GM18868 (cell line): ENCODE measurements around the gene THSD7B.
"Not testable (repeated sequence)": the region's sequence is repeated elsewhere in the genome, so short reads cannot be mapped to it uniquely, and the experiment has no call there.

Source experiments
- ATAC-seq: cut with Tn5 transposase; IDR thresholded peaks from one replicate; pipeline ENCODE4 v1.9.1; 2021; ENCODE audit warnings: mild to moderate bottlenecking, moderate library complexity; ENCODE audit not compliant: unreplicated experiment

THSD7B gene

DNA sequence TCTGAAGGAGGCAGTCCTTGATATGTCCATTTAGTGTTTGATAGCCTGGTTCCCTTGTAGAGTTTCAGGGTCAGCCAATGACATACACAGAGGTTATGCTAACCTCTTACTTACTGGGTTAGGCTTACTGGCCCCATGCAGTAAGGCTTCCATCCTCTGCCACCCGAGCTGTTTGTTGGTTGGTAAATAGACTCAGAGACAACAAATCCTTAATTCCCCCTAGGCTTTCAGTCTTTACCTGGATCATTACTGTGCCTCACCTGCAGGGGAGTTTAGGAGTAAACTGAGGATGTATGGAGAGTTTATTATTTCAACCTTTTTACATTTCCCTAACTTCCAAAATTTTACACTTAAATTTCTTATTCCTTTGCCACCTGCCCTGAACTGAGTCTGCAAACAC is 746.2 kb downstream of the THSD7B start:
- ATAC-seq, result no peak

DNA sequence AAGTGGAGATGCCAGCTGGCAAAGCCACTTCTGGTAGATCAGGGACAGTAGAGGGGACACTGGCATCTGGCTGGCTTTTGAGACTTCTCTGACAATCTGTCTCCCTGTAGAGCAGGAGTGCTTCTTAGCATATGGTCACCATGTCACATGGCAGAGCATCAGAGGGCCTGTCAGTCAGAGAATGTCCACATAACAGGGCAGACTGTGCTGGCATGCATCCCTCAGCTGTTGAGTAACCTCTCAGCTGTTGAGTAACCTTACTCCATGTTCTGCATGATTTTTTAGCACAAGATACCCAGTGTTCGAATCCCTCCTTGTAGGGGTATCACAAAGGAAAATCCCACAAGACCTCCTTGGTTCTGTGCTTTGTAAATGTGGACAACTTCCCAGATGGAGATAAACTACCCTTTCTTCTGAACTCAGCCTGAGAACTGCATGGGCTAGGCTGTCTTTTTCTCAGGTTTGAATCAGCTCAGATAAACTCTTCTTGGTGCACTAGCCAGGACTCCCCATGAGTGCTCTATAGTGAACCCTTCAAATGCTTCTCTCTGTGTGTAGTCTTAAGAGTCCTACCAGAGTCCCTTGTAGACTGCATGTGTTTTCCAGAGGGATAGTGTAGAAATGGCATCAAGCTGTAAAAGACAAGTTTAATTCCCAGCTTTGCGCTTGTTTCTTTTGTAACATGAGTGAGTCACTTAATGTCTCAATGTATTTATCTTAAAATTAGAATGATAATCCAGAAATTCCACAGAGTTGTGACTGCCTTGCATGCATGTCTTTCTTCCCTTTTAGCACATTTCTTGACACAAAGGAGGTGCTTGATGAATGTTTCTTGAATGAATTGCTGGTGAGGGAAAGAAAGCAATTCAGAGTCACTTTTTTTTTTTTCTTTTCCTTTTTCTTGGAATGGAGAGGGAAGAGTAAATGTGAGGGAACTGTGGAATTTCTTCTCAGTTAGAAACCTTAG is 756.6 kb downstream of the THSD7B start:
- ATAC-seq, result no peak

DNA sequence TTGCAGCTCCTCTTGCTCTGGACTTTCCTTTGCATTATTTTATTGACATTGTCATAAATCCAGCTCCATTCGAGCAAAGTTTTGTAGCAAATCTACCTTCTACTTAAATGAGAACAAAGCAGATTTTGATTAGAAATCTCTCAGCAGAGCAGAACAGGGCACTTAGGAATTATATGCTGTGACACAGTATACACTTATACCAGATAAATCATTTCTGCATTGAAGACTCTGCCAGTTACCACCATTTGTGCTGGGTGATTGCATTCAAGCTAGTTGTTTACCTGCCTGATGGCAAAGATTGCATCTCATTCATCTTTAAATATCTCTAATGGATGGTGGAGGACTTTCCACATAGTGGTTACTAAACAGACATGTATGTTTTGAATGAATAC is 757.3 kb downstream of the THSD7B start:
- ATAC-seq, result no peak

DNA sequence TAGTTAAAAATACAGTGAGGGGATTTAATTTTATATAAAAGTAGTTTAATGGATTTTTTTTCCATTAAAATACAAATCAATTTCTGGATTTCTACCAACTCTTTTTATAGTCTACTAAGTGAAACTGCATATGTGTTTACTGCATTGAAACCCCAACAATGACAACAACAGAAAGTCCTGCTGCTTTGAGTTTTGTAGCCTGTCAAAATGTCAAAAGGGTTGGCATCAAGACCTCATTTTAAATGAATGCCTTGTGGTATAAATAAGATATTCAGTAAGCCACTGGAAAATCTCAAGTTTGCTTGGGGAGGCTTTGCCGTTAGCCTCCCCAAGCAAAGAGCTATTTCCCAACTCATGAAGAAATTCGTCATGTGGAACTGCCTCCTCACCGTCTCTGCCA is 758.6 kb downstream of the THSD7B start:
- no peak for ATAC-seq

DNA sequence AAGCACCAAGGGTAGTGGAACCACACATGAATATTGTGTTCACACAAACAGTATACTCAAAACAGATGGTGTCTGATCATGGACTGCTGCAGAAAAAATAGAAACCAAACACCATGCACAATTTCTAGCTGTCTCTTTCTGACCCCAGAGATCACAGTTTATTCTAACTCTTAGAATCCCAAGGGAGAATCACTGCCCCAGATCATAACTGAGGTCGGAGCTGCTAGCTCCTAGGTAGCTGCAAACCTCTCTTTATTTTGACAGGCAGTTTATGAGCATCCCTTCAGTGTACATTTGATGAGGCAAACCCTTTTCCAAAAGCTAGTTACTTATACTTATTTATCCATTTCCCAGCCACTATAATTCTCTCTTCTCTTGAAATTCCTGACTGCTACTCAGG is 759.8 kb downstream of the THSD7B start:
- no peak for ATAC-seq

DNA sequence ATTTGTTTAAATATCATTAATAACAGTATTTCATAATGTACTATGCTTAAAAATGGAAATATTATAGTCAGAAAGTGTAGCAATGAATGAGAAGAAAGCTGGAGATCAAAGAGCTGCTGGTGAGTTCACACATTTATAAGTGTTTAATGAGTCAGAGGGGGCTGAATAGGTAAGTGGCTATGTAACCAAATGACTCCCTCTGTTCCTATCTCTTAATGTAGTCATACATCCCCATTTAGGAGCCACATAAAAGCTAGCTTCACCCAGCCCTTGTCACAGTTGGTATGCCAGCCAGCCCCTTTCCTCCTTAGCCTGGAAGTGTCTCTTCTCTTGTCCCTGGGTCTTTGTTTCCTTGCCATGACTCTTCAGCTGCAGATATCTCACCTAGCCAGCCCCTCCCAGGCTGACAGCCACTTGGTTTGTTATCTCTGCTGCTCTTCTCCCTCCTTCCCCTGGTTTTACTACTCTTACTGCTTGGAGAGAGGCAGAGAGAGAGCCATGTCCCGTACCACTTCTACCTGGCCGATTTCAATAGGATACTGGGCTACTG is 760.4 kb downstream of the THSD7B start:
- no peak for ATAC-seq

DNA sequence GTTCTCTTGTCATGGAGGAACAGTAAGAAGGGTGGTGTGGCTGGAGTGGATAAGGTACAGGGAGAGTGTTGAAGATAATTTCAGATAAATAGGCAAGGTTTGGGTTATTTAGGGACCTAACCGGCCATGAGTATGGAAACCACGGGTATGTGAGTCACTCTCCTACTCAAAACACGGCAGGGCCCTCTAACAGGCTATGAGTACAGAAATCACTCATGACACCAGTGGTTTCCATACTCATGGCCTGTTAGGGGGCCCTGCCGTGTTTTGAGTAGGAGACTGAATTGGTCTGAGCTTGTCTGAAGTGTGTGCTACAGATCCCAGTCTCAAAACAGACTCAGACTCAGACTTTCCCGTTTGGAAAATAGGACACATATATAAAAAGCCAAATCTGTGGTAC is 770.6 kb downstream of the THSD7B start:
- peak; percentile 64 for ATAC-seq

DNA sequence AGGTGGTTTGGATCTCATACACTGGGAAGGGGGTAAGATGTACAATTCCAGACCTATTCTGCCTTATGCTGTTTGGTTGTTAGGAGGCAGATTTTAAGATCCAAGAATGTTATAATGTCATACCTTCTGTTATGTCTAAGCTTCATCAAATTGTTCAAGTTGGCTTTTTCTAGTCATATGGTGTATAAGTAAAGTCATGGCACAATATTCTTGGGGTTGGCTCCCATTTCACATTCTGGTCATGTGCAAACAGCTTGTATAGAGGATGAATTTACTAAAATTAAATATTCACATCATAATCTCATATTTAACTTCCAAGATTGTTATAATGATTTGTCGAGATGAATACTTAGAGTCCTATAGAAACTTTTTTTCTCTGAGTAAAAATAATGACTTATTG is 774.0 kb downstream of the THSD7B start:
- ATAC-seq, result no peak

DNA sequence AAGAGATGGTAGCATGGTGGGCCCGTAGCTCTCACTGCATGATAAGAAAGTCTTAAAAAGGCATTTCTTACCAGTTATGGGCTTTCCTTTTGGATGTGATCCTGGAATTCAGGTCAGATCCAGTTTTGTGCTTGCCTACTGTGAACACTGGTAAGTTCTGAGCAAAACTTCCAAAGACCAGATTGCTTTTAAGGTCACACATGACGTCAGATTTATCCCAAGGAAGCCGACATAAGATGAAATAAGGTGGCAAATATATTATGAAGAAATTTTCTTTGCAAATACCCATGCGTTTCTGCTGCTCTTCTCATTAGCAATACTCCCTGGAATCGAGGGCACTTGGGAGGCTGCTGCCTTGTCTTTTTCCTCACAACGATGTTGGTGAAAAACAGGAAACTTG is 782.5 kb downstream of the THSD7B start:
- no peak for ATAC-seq

DNA sequence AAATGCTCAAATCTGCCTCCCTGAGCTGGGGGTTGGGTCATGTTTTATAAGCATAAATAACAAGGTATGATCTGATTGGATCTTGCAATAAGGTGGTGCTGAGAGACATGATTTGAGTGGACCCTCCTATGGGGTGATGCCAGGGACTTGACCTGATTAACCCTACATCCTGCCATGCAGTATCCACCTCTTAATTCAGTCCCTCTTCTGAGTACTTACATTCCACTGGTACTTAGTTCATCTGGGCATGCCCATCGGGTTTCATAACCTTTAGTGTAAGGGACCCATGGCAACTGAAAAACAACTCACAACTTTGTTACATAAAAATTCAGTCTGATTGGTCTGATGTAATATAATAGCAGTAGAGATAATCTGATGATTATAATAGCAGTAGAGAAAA is 801.0 kb downstream of the THSD7B start:
- ATAC-seq, result no peak

DNA sequence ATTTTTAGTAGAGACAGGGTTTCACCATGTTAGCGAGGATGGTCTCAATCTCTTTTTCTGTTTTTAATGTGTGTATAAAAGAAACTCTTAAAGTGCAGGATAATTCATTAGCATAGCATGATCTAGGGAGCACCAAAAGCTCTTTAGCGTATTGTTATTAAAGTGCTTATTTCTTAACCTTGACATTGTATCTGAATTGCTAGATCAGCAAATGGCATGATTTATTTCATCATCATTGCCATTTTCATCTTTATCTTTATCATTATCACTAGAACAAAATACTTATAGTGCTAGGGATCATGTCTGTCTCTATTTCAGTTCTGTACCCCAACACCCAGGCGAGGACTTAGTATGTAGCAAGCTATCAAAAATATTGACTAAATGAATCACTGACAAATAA is 805.1 kb downstream of the THSD7B start:
- no peak for ATAC-seq

DNA sequence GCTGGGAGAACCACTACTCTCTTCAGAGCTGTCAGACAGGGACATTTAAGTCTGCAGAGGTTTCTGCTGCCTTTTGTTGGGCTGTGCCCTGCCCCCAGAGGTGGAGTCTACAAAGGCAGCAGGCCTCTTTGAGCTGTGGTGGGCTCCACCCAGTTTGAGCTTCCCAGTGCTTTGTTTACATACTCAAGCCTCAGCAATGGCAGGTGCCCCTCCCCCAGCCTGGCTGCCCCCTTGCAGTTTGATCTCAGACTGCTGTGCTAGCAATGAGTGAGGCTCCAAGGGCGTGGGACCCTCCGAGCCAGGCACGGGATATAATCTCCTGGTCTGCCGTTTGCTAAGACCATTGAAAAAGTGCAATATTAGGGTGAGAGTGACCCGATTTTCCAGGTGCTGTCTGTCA is 822.5 kb downstream of the THSD7B start:
- not testable (repeated sequence) for ATAC-seq

DNA sequence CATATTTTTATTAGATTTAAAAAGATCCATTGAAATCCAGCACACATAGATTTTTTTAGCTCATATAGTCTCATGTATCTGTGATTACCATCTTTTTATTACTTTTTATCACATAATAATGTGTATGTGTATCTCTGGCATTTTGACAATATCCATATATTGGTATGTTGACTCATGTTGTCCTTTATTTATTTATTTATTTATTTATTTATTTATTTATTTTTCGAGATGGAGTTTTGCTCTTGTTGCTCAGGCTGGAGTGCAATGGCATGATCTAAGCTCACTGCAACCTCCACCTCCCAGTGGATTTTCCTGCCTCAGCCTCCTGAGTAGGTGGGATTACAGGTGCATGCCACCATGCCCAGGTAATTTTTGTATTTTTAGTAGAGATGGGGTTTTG is 823.2 kb downstream of the THSD7B start:
- not testable (repeated sequence) for ATAC-seq

DNA sequence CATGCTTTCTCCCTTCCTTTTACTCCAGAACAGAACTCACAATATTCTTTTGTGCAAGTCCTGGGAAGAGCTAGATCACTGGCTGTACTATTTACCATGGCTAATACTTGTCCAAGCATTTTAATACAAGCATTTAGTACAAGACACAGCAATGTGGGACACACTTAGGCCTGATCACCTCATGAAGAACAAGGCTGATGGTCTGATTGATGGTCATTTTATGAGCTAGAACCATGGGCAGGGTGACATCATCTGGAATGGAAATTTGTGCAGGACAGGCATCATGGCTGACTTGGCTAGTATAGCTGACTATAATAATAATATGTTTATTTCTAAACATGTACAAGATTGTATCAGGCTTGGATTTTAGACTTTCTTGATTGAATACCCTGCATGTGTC is 824.8 kb downstream of the THSD7B start:
- no peak for ATAC-seq

DNA sequence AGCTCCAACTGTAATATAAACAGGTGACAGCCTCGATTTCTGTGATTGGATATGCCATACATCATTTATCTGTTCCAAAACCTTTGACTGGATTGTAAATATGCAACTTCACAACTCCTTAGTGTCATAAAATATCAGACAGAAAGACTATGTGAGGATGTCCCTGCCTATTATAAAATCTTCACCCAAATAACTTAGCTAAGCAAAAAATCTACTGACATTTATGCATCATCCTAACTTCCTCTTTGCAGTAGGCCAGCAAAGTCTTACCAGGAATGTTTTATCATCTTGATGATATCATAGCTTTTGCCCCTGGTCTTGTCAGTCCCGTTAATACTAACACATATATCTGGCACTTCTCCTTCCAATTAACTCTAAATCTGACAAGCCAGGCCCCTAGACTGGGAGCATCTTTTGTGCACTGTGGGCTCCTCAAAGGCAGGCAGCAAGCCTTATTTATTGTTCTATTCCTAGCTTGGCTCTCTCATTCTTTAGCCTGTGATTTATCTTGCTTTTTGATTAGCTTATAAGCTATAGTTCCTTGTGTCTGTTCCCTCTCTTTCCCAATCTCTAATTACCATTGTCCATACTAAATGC is 842.5 kb downstream of the THSD7B start:
- ATAC-seq, result no peak

DNA sequence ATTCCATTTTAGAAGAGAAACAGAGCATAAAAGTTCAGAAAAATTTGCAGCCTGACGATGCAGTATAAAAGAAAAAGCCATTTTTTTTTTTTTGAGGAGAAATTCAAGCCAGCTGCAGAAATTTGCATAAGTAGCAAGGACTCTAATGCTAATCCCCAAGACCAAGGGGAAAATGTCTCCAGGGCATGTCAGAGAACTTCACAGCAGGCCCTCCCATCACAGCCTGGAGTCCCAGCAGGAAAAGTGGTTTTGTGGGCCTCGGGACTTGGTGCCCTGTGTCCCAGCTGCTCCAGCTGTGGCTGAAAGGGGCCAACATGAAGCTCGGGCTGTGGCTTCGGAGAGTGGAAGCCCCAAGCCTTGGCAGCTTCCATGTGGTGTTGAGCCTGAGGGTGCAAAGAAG is 873.6 kb downstream of the THSD7B start:
- no peak for ATAC-seq

DNA sequence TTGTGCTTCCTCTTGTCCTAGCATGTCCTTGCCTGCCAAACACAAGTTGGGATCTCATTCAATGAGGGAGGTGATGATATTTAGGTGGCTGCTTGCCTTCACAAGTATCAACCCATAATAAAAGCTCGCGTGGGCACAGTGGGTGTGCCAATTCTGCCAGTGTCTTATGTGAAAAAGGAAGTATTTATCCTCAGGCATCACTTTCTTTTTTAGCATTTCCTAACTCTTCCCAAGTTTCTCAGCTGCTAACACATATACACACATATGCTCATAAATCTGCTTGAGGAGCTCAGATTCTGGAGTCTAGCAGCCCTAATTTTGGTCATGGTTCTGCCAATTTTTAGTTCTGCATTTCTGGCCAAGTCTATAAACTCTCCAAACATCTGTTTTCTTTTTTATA is 879.4 kb downstream of the THSD7B start:
- no peak for ATAC-seq

DNA sequence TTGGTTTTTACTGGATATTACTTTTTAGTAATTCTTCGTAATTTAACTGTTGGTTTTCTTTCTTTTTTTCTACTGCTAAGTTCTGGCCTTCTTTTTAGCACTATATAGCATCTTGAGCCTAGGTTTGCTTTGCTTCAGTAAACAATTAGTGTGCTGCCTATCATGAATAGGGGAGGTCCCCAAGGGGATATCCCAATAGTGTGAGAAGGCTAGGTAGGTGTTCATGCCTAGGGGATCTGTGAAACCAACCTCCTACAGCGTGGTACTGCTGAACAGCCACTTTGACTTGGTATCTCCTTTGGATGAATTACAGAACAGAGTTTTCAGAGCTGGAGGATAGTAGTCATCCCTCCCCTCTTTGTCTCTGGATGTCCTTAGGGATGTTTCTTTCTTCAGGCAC is 888.7 kb downstream of the THSD7B start:
- peak; percentile 72 for ATAC-seq

DNA sequence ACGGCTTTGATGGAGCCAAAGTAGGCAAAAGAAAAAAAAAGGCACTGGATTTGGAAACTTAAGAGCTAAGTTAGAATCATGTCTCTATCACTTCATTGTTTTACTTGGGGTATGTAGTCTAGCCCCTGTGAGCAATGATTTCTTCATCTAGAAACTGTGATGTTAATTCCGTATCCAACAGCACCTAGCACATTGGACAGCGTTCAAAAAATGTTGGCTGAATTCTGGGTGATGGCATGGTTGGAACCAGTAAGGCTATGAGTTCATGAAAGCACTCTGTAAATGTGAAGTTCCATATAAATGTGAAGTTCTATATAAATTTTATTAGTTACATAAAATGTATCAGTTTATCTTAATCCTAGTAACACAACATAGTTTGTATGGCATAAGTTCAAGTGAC is 890.5 kb downstream of the THSD7B start:
- no peak for ATAC-seq

DNA sequence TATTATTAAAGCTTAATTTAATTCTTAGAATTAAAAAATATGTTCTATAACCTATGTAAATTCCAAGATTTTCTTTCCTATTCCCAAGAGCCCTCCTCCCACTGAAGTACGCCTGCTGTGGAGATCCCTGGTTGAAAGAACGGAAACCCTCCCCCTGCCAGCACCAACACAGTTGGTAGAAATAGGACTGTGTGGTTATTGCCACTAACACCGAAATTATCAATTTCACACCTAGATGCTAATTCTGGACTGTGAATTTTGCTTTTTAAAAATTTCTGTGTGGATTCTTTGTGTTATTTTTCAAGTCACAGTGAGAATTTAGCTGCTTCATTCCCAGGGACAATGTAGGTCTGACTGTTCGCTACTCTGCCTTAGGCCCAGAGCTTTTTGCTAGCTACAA is 893.1 kb downstream of the THSD7B start:
- no peak for ATAC-seq

DNA sequence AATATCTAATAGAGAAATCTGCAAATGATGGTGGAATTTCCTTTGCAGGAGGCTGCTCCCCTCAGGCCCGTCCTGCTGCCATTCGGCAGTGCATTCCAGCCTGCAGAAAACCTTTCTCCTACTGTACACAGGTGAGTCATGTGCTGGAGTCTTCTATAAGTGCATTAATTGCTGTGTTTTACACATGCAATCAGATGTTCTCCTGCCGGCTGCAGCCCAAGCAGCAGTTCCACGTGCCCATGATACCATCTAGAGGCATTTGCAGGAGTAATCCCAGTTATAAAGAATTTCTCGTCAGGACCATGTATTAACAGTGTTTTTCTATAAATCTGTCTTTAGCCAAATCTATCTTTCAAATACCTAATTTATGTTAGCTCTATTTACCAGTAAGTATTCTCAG is 894.3 kb downstream of the THSD7B start:
- ATAC-seq, result no peak

DNA sequence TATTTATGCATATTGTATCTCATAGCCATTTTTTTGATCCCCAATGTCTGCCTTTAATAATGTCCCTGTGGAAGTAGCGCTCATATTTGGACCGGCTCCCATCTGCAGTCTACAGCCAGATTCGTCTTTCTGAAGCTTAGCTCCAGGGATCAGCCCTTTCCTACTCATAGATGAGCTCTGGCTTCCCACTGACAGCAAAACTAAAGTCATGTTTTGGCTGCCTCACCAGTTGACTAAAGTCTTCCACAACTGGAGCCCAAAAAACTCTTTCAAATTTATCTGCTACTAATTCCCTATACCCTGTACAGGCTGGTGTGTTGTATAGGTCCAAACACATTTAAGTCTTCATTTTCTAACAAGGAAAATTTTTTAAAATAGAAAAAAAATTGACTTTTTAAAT is 904.8 kb downstream of the THSD7B start:
- no peak for ATAC-seq
